Measurements from ENCODE around the gene PSMC2.

The PSMC2 gene

GRCh38 chr7:103316380-103316941, 31.0 kb upstream of the PSMC2 start:
- POLR2A ChIA-PET, result no interaction called here
- no peak for TF ChIP-seq CTCF (IDR thresholded peaks at IDR 0.05; ENCODE audit: control extremely low read depth, extremely low read depth, low read depth, missing control alignments)
- DNase-seq (ENCODE audit: extremely low spot score), result no peak
- CTCF ChIA-PET, result interaction anchor here (0.9 to 1.9 kb wide), 5 partner anchors 10 to 90 kb away, joined by 3 to 7 read pairs (median 5); partner anchors contain the start of gene PMPCB

- CTCF ChIA-PET, result interaction anchor here (1.0 to 1.9 kb wide), 3 partner anchors 10 to 89 kb away, joined by 3 to 5 read pairs (median 5); partner anchors contain the start of gene PMPCB
- TF ChIP-seq CTCF (IDR thresholded peaks at IDR 0.05; ENCODE audit: control extremely low read depth, extremely low read depth, low read depth, missing control alignments), result no peak
- no peak for DNase-seq (ENCODE audit: extremely low spot score)
- POLR2A ChIA-PET, result no interaction called here
Observed at GRCh38 chr7:103317009-103317408, 30.4 kb upstream of the PSMC2 start.

- ChIA-PET POLR2A (no interaction called here), CTCF (interaction anchor here (1.7 kb wide), 1 partner anchor 13 kb away, joined by 4 read pairs; no protein-coding TSS in a partner anchor)
- no peak for DNase-seq (ENCODE audit: extremely low spot score)
- TF ChIP-seq CTCF (IDR thresholded peaks at IDR 0.05; ENCODE audit: control extremely low read depth, extremely low read depth, low read depth, missing control alignments), result no peak
Observed at GRCh38 chr7:103325744-103326143, 21.7 kb upstream of the PSMC2 start.

- POLR2A ChIA-PET, result no interaction called here
- CTCF ChIA-PET, result interaction anchor here (1.6 kb wide), 1 partner anchor 31 kb away, joined by 3 read pairs; no protein-coding TSS in a partner anchor
Observed at GRCh38 chr7:103336761-103337160, 10.7 kb upstream of the PSMC2 start.

GRCh38 chr7:103338864-103339263, 8.6 kb upstream of the PSMC2 start:
- no peak for DNase-seq (ENCODE audit: extremely low spot score)
- CTCF ChIA-PET, result interaction anchor here (1.2 to 1.9 kb wide), 2 partner anchors 12 to 14 kb away, joined by 3 to 4 read pairs; no protein-coding TSS in a partner anchor
- no peak for TF ChIP-seq CTCF (IDR thresholded peaks at IDR 0.05; ENCODE audit: control extremely low read depth, extremely low read depth, low read depth, missing control alignments)
- POLR2A ChIA-PET, result no interaction called here

More at GRCh38 chr7:103336761-103337160, 10.7 kb upstream of the PSMC2 start:
- no peak for TF ChIP-seq CTCF (IDR thresholded peaks at IDR 0.05; ENCODE audit: control extremely low read depth, extremely low read depth, low read depth, missing control alignments)
- no peak for DNase-seq (ENCODE audit: extremely low spot score)

GRCh38 chr7:103341466-103341865, 6.0 kb upstream of the PSMC2 start:
- no peak for DNase-seq (ENCODE audit: extremely low spot score)
- ChIA-PET POLR2A (no interaction called here), CTCF (interaction anchor here (1.5 kb wide), 1 partner anchor 17 kb away, joined by 3 read pairs; no protein-coding TSS in a partner anchor)
- no peak for TF ChIP-seq CTCF (IDR thresholded peaks at IDR 0.05; ENCODE audit: control extremely low read depth, extremely low read depth, low read depth, missing control alignments)

Measured in GM10248 (cell line).